Mesodermal cell (in vitro differentiated cells): ENCODE measurements around the gene UBE2H.

Source experiments
- H3K27ac ChIP-seq: 2 replicates; pipeline ENCODE4 v1.7.0; 2013; ENCODE audit warnings: mild to moderate bottlenecking, low read depth, low read length, moderate library complexity; ENCODE audit not compliant: severe bottlenecking
- H3K36me3 ChIP-seq: 2 replicates; pipeline ENCODE4 v1.7.1; 2013; ENCODE audit warnings: mild to moderate bottlenecking, low read length, moderate library complexity; ENCODE audit not compliant: control insufficient read depth, insufficient read depth
- H3K4me1 ChIP-seq: one replicate; pipeline ENCODE4 v1.7.1; 2013; ENCODE audit warnings: mild to moderate bottlenecking, low read length; ENCODE audit not compliant: insufficient read depth, control insufficient read depth, poor library complexity, severe bottlenecking
- H3K4me3 ChIP-seq: 2 replicates; pipeline ENCODE4 v1.7.0; 2013; ENCODE audit warnings: low read length, control low read depth, mild to moderate bottlenecking; ENCODE audit not compliant: insufficient read depth, poor library complexity, severe bottlenecking; ENCODE audit errors: extremely low read depth
- H3K9me3 ChIP-seq: 2 replicates; pipeline ENCODE4 v1.7.1; 2013; ENCODE audit warnings: mild to moderate bottlenecking, low read length, moderate library complexity; ENCODE audit not compliant: control insufficient read depth
- WGBS, 2 experiments: methylation state at CpG; one replicate each; pipeline ENCODE4 v1.1.5; 2013; ENCODE audit warnings: missing lambda C conversion rate in 2 of 2; ENCODE audit not compliant: insufficient coverage in 2 of 2; 5-methylcytosine and 5-hydroxymethylcytosine counted together

Gene UBE2H

GRCh38 chr7:129933627-129934026 lies 19.1 kb downstream of the UBE2H start:
- no peak overlapping the region for H3K27ac ChIP-seq
- WGBS, 2 experiments = 90 to 100% methylated on average over 1 to 3 of the region's 3 CpGs

GRCh38 chr7:129926618-129927017 lies 26.1 kb downstream of the UBE2H start:
- Histone ChIP-seq H3K27ac (no peak overlapping the region), H3K9me3 (no peaks in the 10 kb centered on the region), H3K4me3 (no peak overlapping the region), H3K36me3 (peaks cover 46% of the 10 kb centered on the region), H3K4me1 (no peaks in the 10 kb centered on the region)
- 97 to 100% methylated on average over 3 of the region's 3 CpGs for WGBS, 2 experiments

More at GRCh38 chr7:129933627-129934026, 19.1 kb downstream of the UBE2H start:
- Histone ChIP-seq H3K4me3 (no peak overlapping the region), H3K36me3 (peaks cover 50% of the 10 kb centered on the region), H3K9me3 (no peaks in the 10 kb centered on the region), H3K4me1 (no peaks in the 10 kb centered on the region)

GRCh38 chr7:129925416-129926002 lies 27.3 kb downstream of the UBE2H start:
- H3K4me1 ChIP-seq = no peaks in the 10 kb centered on the region
- no peak overlapping the region for H3K4me3 ChIP-seq
- H3K9me3 ChIP-seq = no peaks in the 10 kb centered on the region
- peak overlapping the region; percentile 29 for H3K27ac ChIP-seq
- H3K36me3 ChIP-seq = peaks cover 52% of the 10 kb centered on the region
- 94 to 96% methylated on average over 2 to 5 of the region's 8 CpGs for WGBS, 2 experiments

GRCh38 chr7:129924602-129925001 lies 28.2 kb downstream of the UBE2H start:
- Histone ChIP-seq H3K4me1 (no peaks in the 10 kb centered on the region), H3K27ac (no peak overlapping the region), H3K4me3 (no peak overlapping the region), H3K9me3 (no peaks in the 10 kb centered on the region), H3K36me3 (peaks cover 53% of the 10 kb centered on the region)
- WGBS, 2 experiments = 100% methylated on average over 1 of the region's 4 CpGs; no CpG with 5 or more reads in 1 of the 2 experiments

- peaks cover 51% of the 10 kb centered on the region for H3K36me3 ChIP-seq
- no peaks in the 10 kb centered on the region for H3K4me1 ChIP-seq
- no peak overlapping the region for H3K27ac ChIP-seq
- no peak overlapping the region for H3K4me3 ChIP-seq
- 80 to 95% methylated on average over 1 to 2 of the region's 2 CpGs for WGBS, 2 experiments
- H3K9me3 ChIP-seq = no peaks in the 10 kb centered on the region
Measured at GRCh38 chr7:129923709-129924108, 29.1 kb downstream of the UBE2H start.

GRCh38 chr7:129919492-129919891 lies 33.3 kb downstream of the UBE2H start:
- no peak overlapping the region for H3K4me3 ChIP-seq
- peaks cover 50% of the 10 kb centered on the region for H3K36me3 ChIP-seq
- H3K9me3 ChIP-seq = no peaks in the 10 kb centered on the region
- WGBS, 2 experiments = 95 to 100% methylated on average over 2 of the region's 2 CpGs
- no peak overlapping the region for H3K27ac ChIP-seq
- H3K4me1 ChIP-seq = no peaks in the 10 kb centered on the region

- peaks cover 49% of the 10 kb centered on the region for H3K36me3 ChIP-seq
- no peaks in the 10 kb centered on the region for H3K9me3 ChIP-seq
- H3K4me3 ChIP-seq = no peak overlapping the region
- no peak overlapping the region for H3K27ac ChIP-seq
- no peaks in the 10 kb centered on the region for H3K4me1 ChIP-seq
- WGBS, 2 experiments = 93 to 100% methylated on average over 2 to 3 of the region's 5 CpGs
Measured at GRCh38 chr7:129918922-129919321, 33.8 kb downstream of the UBE2H start.

GRCh38 chr7:129917934-129918333 lies 34.8 kb downstream of the UBE2H start:
- Histone ChIP-seq H3K36me3 (peaks cover 52% of the 10 kb centered on the region), H3K4me1 (no peaks in the 10 kb centered on the region), H3K9me3 (no peaks in the 10 kb centered on the region), H3K4me3 (no peak overlapping the region), H3K27ac (no peak overlapping the region)
- 89 to 96% methylated on average over 3 of the region's 4 CpGs for WGBS, 2 experiments

- no peaks in the 10 kb centered on the region for H3K4me1 ChIP-seq
- no peak overlapping the region for H3K4me3 ChIP-seq
- 89% methylated on average over 5 of the region's 9 CpGs; no CpG with 5 or more reads in 1 of the 2 experiments for WGBS, 2 experiments
- H3K36me3 ChIP-seq = peaks cover 59% of the 10 kb centered on the region
- H3K9me3 ChIP-seq = no peaks in the 10 kb centered on the region
- peak overlapping the region; percentile 8 for H3K27ac ChIP-seq
Measured at GRCh38 chr7:129914536-129915272, 38.1 kb downstream of the UBE2H start.

GRCh38 chr7:129913428-129913827 lies 39.3 kb downstream of the UBE2H start:
- Histone ChIP-seq H3K4me3 (no peak overlapping the region), H3K9me3 (no peaks in the 10 kb centered on the region), H3K4me1 (no peaks in the 10 kb centered on the region), H3K27ac (no peak overlapping the region), H3K36me3 (peaks cover 55% of the 10 kb centered on the region)
- 97 to 100% methylated on average over 2 to 3 of the region's 3 CpGs for WGBS, 2 experiments

GRCh38 chr7:129911790-129912189 lies 41.0 kb downstream of the UBE2H start:
- 86 to 100% methylated on average over 4 of the region's 6 CpGs for WGBS, 2 experiments
- Histone ChIP-seq H3K4me3 (no peak overlapping the region), H3K27ac (no peak overlapping the region), H3K36me3 (peaks cover 55% of the 10 kb centered on the region), H3K9me3 (no peaks in the 10 kb centered on the region), H3K4me1 (no peaks in the 10 kb centered on the region)
